Kidney (tissue), 14 donors: ENCODE measurements around the gene GREB1. TPM values are rescaled to one million over a fixed set of nuclear protein-coding genes. Genes with fewer than 3 reads are reported as not detected.

ENCODE experiments used
- DNase-seq, 5 donors: peaks; one replicate each; pipeline ENCODE4 v3.0.0-alpha.2; 2013 to 2020
- FAIRE-seq: peaks from 2 replicates; lab custom pipeline; 2012; peaks lifted over from hg19 to GRCh38; lab: Jason Lieb, UNC
- H3K27ac ChIP-seq, 2 donors: one replicate each; pipeline ENCODE4 v1.7.0; 2013; ENCODE audit warnings: low read depth in 2 of 2, low read length in 2 of 2, inconsistent platforms in 1 of 2
- H3K27me3 ChIP-seq: one replicate; pipeline ENCODE4 v1.7.1; 2013; ENCODE audit warnings: low read length, inconsistent platforms; ENCODE audit not compliant: control insufficient read depth, insufficient read depth
- H3K36me3 ChIP-seq, 3 donors: one replicate each; pipeline versions ENCODE4 v1.7.0 to v1.7.1; 2013; ENCODE audit warnings: low read length in 3 of 3, control low read depth in 1 of 3, inconsistent platforms in 1 of 3; ENCODE audit not compliant: insufficient read depth in 3 of 3, control insufficient read depth in 2 of 3
- H3K4me1 ChIP-seq, 3 donors: one replicate each; pipeline versions ENCODE4 v1.7.0 to v1.7.1; 2013; ENCODE audit warnings: low read length in 3 of 3, inconsistent platforms in 1 of 3, low read depth in 1 of 3; ENCODE audit not compliant: control insufficient read depth in 2 of 3, insufficient read depth in 2 of 3
- H3K4me3 ChIP-seq, 3 donors: one replicate each; pipeline versions ENCODE4 v1.7.0 to v1.8.1; 2013; ENCODE audit warnings: low read length in 3 of 3, control low read depth in 1 of 3, inconsistent platforms in 1 of 3
- H3K9ac ChIP-seq, 3 donors: one replicate each; pipeline versions ENCODE4 v1.7.0 to v1.7.1; 2013; ENCODE audit warnings: low read length in 3 of 3, control low read depth in 1 of 3, inconsistent platforms in 1 of 3
- H3K9me3 ChIP-seq, 3 donors: one replicate each; pipeline versions ENCODE4 v1.7.0 to v1.7.1; 2013; ENCODE audit warnings: low read length in 3 of 3, control low read depth in 1 of 3, inconsistent platforms in 1 of 3; ENCODE audit not compliant: control insufficient read depth in 2 of 3, insufficient read depth in 1 of 3
- CTCF ChIP-seq: IDR thresholded peaks from 3 replicates; pipeline ENCODE4 v1.5.1; 2012; ENCODE audit warnings: mild to moderate bottlenecking, moderate library complexity, borderline replicate concordance; ENCODE audit not compliant: insufficient read depth; ENCODE audit errors: extremely low read depth
- intact Hi-C: fragments of 100-400 bp; cut with DNase I; formaldehyde crosslinking; loops from one replicate; pipeline ENCODE4 v1.11.1; 2022
- polyA plus RNA-seq: library from polyadenylated mRNA; stranded (reverse); fragments of 350-450 nt; fragmentation: Illumina TruSeq; extraction: RNeasy Lipid Tissue Mini Kit (QIAGEN cat#74804); gene quantifications from one replicate; pipeline ENCODE4 v1.2.3, GENCODE V29; 2014; ENCODE audit warnings: low read depth, low replicate concordance; ENCODE audit not compliant: insufficient read depth
- total RNA-seq: library from RNA; stranded (reverse); fragmentation: NEBNext Ultra II Directional; extraction: Animal tissue kit (Norgen Biotek cat#: 25700); gene quantifications from one replicate; pipeline ENCODE4 v1.2.1, GENCODE V29; 2021
- donor health status: control.
- donor health status: control.
- donor health status: control.
- donor health status: control.
- donor health status: control.
- donor health status: DM: yes; HTN: yes; CAD: no.
- donor health status: Normal renal cell carcinoma (clear cell type).

The GREB1 gene
- total and polyA plus RNA-seq, 2 donors from 2014 or later, result 0.98 to 1.8 TPM

- peaks cover 2 to 5% (median 4%) of the 10 kb centered on the region in 3 donors for H3K4me1 ChIP-seq
Measured at GRCh38 chr2:11535899-11536344, 2.1 kb downstream of the GREB1 start.

GRCh38 chr2:11537951-11538350 lies 4.1 kb downstream of the GREB1 start:
- no peak for DNase-seq
- H3K27me3 ChIP-seq, result no peaks in the 10 kb centered on the region
- H3K4me3 ChIP-seq, result no peak overlapping the region
- no peak overlapping the region for H3K27ac ChIP-seq
- H3K9ac ChIP-seq, result no peak overlapping the region
- H3K4me1 ChIP-seq, result peaks cover 2 to 5% (median 4%) of the 10 kb centered on the region in 3 donors
- FAIRE-seq, result no peak
- H3K36me3 ChIP-seq, result no peaks in the 10 kb centered on the region
- intact Hi-C loops, result no loop called here
- no peak for TF ChIP-seq CTCF
- no peaks in the 10 kb centered on the region for H3K9me3 ChIP-seq

More at GRCh38 chr2:11535899-11536344, 2.1 kb downstream of the GREB1 start:
- intact Hi-C loops, result no loop called here
- Histone ChIP-seq H3K27me3 (no peaks in the 10 kb centered on the region), H3K27ac (no peak overlapping the region), H3K9me3 (no peaks in the 10 kb centered on the region), H3K9ac (no peak overlapping the region), H3K36me3 (no peaks in the 10 kb centered on the region), H3K4me3 (no peak overlapping the region)
- no peak for TF ChIP-seq CTCF
- DNase-seq, result no peak
- no peak for FAIRE-seq

- no peaks in the 10 kb centered on the region for H3K27me3 ChIP-seq
- no peaks in the 10 kb centered on the region for H3K9me3 ChIP-seq
- no peak overlapping the region for H3K27ac ChIP-seq
- intact Hi-C loops, result no loop called here
- H3K4me1 ChIP-seq, result peaks cover 2 to 5% (median 4%) of the 10 kb centered on the region in 3 donors
- no peak overlapping the region for H3K9ac ChIP-seq
- DNase-seq, result peak in 4 of 5 donors; percentile 83 to 90 (median 86)
- no peak for FAIRE-seq
- no peak for TF ChIP-seq CTCF
- H3K36me3 ChIP-seq, result no peaks in the 10 kb centered on the region
- no peak overlapping the region for H3K4me3 ChIP-seq
Measured at GRCh38 chr2:11539317-11540147, 5.7 kb downstream of the GREB1 start.
